Coronary artery (tissue), 2 donors: ENCODE measurements around the gene UBN1.

ENCODE experiments used
- DNase-seq: peaks from one replicate; pipeline ENCODE4 v3.0.0-alpha.2; 2017; ENCODE audit warnings: low spot score
- H3K27ac ChIP-seq, 2 donors: fragments of 200-600 bp; sonication (generic); one replicate each; pipeline ENCODE4 v1.5.1; 2016 to 2019
- H3K4me3 ChIP-seq: fragments of 200-600 bp; sonication (generic); 2 replicates; pipeline ENCODE4 v1.5.1; 2016; ENCODE audit warnings: mild to moderate bottlenecking, moderate library complexity
- TF ChIP-seq, protein P1 (sequence below): fragments of 200-600 bp; sonication (generic); IDR thresholded peaks from one replicate; pipeline ENCODE4 v1.5.1; 2019; ENCODE audit warnings: antibody characterized with exemption

The UBN1 gene

DNA sequence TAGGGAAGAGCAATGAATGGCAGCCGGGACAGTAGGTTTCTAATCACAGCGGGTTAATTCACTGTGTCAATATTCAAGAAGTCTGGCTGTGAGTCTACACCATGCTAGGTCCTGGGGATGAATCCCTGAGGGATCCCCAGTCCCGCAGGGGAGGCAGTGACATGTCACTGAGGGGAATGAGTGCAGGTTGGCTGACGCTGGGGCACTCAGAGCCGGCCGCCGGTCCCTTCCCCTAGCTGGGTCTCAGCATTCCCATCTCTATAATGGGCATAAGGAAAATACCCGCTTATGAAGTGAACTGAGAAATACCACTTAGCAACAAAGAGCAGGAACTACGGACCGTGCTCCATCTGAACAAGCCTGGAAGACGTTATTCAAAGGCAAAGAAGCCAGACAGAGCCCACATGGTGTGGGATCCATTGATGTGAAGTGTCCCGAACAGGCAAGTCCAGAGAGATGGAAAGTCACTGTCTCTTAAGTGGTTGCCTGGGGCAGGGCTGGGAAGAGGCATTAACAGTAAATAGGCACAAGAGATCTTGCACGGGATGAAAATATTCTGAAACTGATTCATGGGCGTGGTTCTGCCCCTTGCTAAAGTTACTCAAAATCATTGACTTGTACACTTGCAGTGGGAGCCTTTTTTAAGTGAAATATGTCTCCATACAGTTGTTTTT lies 57.8 kb downstream of the UBN1 start:
- DNase-seq = no peak

DNA sequence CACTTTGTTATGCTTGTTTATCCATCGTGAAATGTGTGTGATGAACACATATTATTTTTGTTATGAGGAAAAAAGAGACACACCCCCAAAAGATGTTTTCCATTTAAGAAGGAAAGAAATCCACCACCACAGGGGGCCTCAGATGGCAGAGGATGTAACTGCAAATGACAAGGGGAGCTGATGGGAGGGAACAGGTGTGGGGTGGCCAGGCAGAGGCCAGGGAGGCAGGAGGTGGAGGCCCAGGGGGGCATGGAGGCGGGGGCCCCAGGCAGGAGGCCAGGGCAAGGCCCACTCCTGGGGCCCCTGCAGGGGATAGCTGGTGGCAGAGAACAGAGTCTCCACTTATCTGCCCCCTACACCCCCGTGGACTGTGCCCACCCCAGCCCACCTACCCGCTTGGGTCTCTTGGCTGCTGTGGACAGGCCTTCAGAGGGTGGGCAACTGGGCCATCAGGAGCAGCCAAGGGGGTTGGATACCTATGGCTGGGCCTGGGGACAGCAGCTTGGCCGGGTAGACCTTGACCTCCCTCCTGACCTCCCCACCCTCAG lies 61.6 kb downstream of the UBN1 start:
- Histone ChIP-seq H3K4me3 (no peak overlapping the region), H3K27ac (no peak overlapping the region)
- DNase-seq = no peak
- TF ChIP-seq, protein P1, sequence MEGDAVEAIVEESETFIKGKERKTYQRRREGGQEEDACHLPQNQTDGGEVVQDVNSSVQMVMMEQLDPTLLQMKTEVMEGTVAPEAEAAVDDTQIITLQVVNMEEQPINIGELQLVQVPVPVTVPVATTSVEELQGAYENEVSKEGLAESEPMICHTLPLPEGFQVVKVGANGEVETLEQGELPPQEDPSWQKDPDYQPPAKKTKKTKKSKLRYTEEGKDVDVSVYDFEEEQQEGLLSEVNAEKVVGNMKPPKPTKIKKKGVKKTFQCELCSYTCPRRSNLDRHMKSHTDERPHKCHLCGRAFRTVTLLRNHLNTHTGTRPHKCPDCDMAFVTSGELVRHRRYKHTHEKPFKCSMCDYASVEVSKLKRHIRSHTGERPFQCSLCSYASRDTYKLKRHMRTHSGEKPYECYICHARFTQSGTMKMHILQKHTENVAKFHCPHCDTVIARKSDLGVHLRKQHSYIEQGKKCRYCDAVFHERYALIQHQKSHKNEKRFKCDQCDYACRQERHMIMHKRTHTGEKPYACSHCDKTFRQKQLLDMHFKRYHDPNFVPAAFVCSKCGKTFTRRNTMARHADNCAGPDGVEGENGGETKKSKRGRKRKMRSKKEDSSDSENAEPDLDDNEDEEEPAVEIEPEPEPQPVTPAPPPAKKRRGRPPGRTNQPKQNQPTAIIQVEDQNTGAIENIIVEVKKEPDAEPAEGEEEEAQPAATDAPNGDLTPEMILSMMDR = no peak

More for the DNA sequence above, 57.8 kb downstream of the UBN1 start:
- TF ChIP-seq, protein P1 = no peak
- H3K27ac ChIP-seq = no peak overlapping the region
- no peak overlapping the region for H3K4me3 ChIP-seq

DNA sequence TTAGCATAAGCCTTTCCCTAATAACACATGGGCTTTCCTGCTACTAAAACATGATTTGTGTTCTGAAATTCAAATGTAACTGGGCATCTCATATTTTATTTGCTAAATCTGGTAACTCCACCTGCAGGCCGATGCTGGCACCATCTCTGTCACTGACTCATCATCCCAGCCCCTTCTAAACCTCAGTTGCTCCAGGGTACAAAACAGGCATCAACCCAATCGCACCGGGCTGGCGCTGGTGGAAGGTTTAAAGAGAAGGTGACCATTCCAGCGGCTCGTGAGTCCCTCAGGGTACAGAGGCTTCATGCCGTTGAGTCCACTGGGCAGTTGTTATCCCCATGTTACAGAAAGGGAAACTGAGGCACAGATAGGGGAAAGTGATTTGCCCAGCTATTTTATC lies 62.5 kb downstream of the UBN1 start:
- Histone ChIP-seq H3K4me3 (no peak overlapping the region), H3K27ac (no peak overlapping the region)
- TF ChIP-seq, protein P1 = no peak
- no peak for DNase-seq

DNA sequence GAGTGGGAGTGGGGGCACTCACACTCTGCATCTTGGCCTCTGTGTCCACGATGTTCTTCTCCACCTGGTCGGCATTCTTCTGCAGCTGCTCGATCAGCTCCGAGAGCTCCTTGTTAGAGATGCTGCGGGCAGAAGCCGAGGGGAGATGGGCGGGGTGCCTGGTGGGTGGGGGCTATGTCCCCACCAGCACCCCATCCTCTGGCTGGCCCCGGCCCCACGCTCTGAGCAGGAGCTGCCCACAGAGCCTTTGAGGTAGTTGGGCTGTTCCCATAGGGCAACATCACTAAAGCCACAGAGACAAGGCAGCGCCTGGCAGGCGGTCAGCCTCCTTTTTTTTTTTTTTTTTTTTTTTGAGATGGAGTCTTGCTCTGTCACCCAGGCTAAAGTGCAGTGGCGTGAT lies 63.5 kb downstream of the UBN1 start:
- TF ChIP-seq, protein P1 = no peak
- no peak overlapping the region for H3K4me3 ChIP-seq
- no peak for DNase-seq
- no peak overlapping the region for H3K27ac ChIP-seq

DNA sequence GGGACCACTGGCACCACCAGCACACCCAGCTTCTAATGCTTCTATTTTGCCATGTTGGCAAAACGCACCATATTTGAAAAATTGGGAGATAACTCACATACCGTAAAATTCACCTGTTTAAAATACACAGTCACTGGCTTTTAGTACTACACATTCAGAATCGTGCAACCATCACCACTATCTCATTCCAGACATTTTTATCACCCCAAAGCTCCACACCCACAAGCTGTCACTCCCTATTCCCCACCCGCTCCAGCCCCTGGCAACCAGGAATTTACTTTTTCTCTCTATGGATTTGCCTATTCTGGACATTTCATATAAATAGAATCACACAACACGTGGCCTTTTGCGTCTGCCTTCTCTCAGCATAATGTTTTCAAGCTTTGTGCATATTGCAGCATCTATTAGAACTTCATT lies 64.7 kb downstream of the UBN1 start:
- H3K27ac ChIP-seq = no peak overlapping the region
- TF ChIP-seq, protein P1 = no peak
- no peak overlapping the region for H3K4me3 ChIP-seq
- DNase-seq = no peak

DNA sequence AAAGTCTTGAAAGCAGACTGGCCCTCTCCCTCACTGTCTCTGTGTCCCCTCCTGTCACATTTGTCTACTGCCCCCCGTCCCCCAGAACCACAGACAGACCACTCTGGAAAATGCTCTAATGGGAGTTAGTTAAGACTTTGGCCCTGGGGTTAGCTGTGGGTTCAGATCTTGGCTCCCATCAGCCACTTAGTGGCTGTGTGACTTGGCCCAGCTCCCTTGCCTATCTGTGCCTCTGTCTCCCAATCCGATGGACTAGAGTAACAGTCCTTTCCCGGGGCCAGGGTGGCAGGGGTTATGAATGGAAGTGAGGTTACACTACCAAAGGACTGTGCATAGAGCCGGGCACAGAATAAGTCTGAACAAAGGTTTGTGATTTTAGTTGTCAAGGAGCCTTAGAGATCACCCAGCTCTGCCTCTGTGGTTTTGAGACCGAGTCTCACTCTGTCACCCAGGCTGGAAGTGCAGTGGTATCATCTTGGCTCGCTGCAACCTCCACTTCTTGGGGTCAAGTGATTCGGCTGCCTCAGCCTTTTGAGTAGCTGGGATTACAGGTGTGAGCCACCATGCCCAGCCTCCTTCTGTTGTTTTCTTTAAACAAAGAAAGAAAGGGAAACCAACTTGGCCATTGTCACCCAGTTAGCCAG lies 66.0 kb downstream of the UBN1 start:
- TF ChIP-seq, protein P1 = no peak
- DNase-seq = no peak
- no peak overlapping the region for H3K27ac ChIP-seq
- H3K4me3 ChIP-seq = no peak overlapping the region
